HEK293 (cell line): ENCODE measurements around the gene JPH3.
A peak's percentile ranks its signal among the peaks of the same experiment; 100 is the strongest.

Experiments
- BCL11A ChIP-seq: fragments of 450-650 bp; formaldehyde crosslinking; IDR thresholded peaks from 2 replicates; pipeline ENCODE4 v1.5.1; 2016; ENCODE audit warnings: low read depth, missing biosample characterization, missing genetic modification characterization
- KLF17 ChIP-seq: fragments of 450-650 bp; formaldehyde crosslinking; IDR thresholded peaks from 2 replicates; pipeline ENCODE4 v1.5.1; 2016; ENCODE audit warnings: missing biosample characterization, missing genetic modification characterization
- KLF9 ChIP-seq: fragments of 450-650 bp; formaldehyde crosslinking; IDR thresholded peaks from 2 replicates; pipeline ENCODE4 v1.5.1; 2016; ENCODE audit warnings: missing biosample characterization, missing genetic modification characterization, low read depth
- PATZ1 ChIP-seq: fragments of 450-650 bp; formaldehyde crosslinking; IDR thresholded peaks from 2 replicates; pipeline ENCODE4 v1.5.1; 2016; ENCODE audit warnings: missing biosample characterization, missing genetic modification characterization
- PRDM10 ChIP-seq: fragments of 450-650 bp; formaldehyde crosslinking; IDR thresholded peaks from 2 replicates; pipeline ENCODE4 v1.5.1; 2016; ENCODE audit warnings: missing biosample characterization, missing genetic modification characterization
- ZBTB17 ChIP-seq: fragments of 450-650 bp; formaldehyde crosslinking; IDR thresholded peaks from 2 replicates; pipeline ENCODE4 v1.5.1; 2016; ENCODE audit warnings: missing biosample characterization, missing genetic modification characterization
- ZBTB8A ChIP-seq: fragments of 450-650 bp; formaldehyde crosslinking; IDR thresholded peaks from 2 replicates; pipeline ENCODE4 v1.5.1; 2016; ENCODE audit warnings: missing biosample characterization, missing genetic modification characterization
- ZIC2 ChIP-seq: fragments of 450-650 bp; formaldehyde crosslinking; IDR thresholded peaks from 2 replicates; pipeline ENCODE4 v1.5.1; 2016; ENCODE audit warnings: missing biosample characterization, missing genetic modification characterization
- ZNF112 ChIP-seq: fragments of 450-650 bp; formaldehyde crosslinking; IDR thresholded peaks from 2 replicates; pipeline ENCODE4 v1.5.0; 2017; ENCODE audit warnings: missing biosample characterization, missing genetic modification characterization
- ZNF302 ChIP-seq: fragments of 450-650 bp; formaldehyde crosslinking; IDR thresholded peaks from 2 replicates; pipeline ENCODE4 v1.5.1; 2016; ENCODE audit warnings: missing biosample characterization, missing genetic modification characterization, low read depth
- ZNF335 ChIP-seq: fragments of 450-650 bp; formaldehyde crosslinking; conservative IDR thresholded peaks from 2 replicates; pipeline ENCODE4 v1.5.1; 2016; ENCODE audit warnings: missing biosample characterization, missing genetic modification characterization
- ZNF366 ChIP-seq: fragments of 450-650 bp; formaldehyde crosslinking; conservative IDR thresholded peaks from 2 replicates; pipeline ENCODE4 v1.5.1; 2016; ENCODE audit warnings: missing biosample characterization, missing genetic modification characterization
- ZNF433 ChIP-seq: fragments of 450-650 bp; formaldehyde crosslinking; IDR thresholded peaks from 2 replicates; pipeline ENCODE4 v1.5.1; 2016; ENCODE audit warnings: missing biosample characterization, missing genetic modification characterization, low read depth
- ZNF529 ChIP-seq: fragments of 450-650 bp; formaldehyde crosslinking; IDR thresholded peaks from 2 replicates; pipeline ENCODE4 v1.5.1; 2017; ENCODE audit warnings: missing genetic modification characterization, missing biosample characterization; ENCODE audit not compliant: insufficient replicate concordance
- ZNF544 ChIP-seq: fragments of 450-650 bp; formaldehyde crosslinking; IDR thresholded peaks from 2 replicates; pipeline ENCODE4 v1.5.0; 2017; ENCODE audit warnings: missing biosample characterization, missing genetic modification characterization
- ZNF600 ChIP-seq: fragments of 450-650 bp; formaldehyde crosslinking; IDR thresholded peaks from 2 replicates; pipeline ENCODE4 v1.5.1; 2016; ENCODE audit warnings: missing biosample characterization, missing genetic modification characterization
- ZNF621 ChIP-seq: fragments of 450-650 bp; formaldehyde crosslinking; IDR thresholded peaks from 2 replicates; pipeline ENCODE4 v1.5.1; 2017; ENCODE audit warnings: missing biosample characterization, missing genetic modification characterization
- ZNF645 ChIP-seq: fragments of 450-650 bp; formaldehyde crosslinking; IDR thresholded peaks from 2 replicates; pipeline ENCODE4; 2016; ENCODE audit warnings: missing biosample characterization, missing genetic modification characterization
- ZNF692 ChIP-seq: fragments of 450-650 bp; formaldehyde crosslinking; IDR thresholded peaks from 2 replicates; pipeline ENCODE4 v1.5.1; 2016; ENCODE audit warnings: missing biosample characterization, missing genetic modification characterization
- ZNF830 ChIP-seq: fragments of 450-650 bp; IDR thresholded peaks from 2 replicates; pipeline ENCODE4 v1.5.0; 2018; ENCODE audit warnings: missing biosample characterization, missing genetic modification characterization, low read depth, mild to moderate bottlenecking, moderate library complexity
- ZNF843 ChIP-seq: fragments of 450-650 bp; formaldehyde crosslinking; IDR thresholded peaks from 2 replicates; pipeline ENCODE4 v1.5.1; 2016; ENCODE audit warnings: missing biosample characterization, missing genetic modification characterization
- TF ChIP-seq, protein P1 (sequence below): fragments of 450-650 bp; formaldehyde crosslinking; IDR thresholded peaks from 2 replicates; pipeline ENCODE4 v1.5.1; 2017; ENCODE audit warnings: missing biosample characterization, missing genetic modification characterization
- TF ChIP-seq, protein P2 (sequence below): fragments of 450-650 bp; formaldehyde crosslinking; IDR thresholded peaks from 2 replicates; pipeline ENCODE4 v1.5.1; 2016; ENCODE audit warnings: missing biosample characterization, missing genetic modification characterization
- TF ChIP-seq, protein P3 (sequence below): fragments of 450-650 bp; IDR thresholded peaks from 2 replicates; pipeline ENCODE4 v1.5.1; 2018; ENCODE audit warnings: missing biosample characterization, mild to moderate bottlenecking, missing genetic modification characterization

The JPH3 gene

DNA sequence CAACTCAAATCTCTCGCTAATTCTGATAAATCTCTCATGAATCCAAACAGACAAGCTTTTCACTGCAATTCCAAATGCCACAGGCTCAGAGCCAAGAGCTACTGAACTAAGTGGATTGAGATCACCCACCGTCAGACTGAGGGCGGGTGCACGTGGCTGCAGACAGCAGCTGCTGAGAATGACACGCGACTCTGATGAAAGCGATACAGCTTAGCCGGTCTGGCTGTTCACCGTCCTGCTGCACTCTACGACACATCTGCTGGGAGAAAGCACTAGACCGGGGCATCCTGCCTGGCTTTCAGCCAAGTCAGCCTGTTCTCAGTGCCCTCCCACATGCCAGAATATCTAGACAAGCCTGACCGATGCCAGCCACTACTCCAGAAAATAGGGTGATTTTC is 120.9 kb downstream of the JPH3 start (continued):
- 0 out of 2 replicates have a peak, but pooled peaks have one; percentile 50 for TF ChIP-seq KLF17 (tag by site-specific recombination)
- TF ChIP-seq ZNF645 (tag by site-specific recombination), result no peak
- TF ChIP-seq ZNF112, result no peak
- no peak for TF ChIP-seq ZNF830 (tag by site-specific recombination)
- TF ChIP-seq, protein P1, sequence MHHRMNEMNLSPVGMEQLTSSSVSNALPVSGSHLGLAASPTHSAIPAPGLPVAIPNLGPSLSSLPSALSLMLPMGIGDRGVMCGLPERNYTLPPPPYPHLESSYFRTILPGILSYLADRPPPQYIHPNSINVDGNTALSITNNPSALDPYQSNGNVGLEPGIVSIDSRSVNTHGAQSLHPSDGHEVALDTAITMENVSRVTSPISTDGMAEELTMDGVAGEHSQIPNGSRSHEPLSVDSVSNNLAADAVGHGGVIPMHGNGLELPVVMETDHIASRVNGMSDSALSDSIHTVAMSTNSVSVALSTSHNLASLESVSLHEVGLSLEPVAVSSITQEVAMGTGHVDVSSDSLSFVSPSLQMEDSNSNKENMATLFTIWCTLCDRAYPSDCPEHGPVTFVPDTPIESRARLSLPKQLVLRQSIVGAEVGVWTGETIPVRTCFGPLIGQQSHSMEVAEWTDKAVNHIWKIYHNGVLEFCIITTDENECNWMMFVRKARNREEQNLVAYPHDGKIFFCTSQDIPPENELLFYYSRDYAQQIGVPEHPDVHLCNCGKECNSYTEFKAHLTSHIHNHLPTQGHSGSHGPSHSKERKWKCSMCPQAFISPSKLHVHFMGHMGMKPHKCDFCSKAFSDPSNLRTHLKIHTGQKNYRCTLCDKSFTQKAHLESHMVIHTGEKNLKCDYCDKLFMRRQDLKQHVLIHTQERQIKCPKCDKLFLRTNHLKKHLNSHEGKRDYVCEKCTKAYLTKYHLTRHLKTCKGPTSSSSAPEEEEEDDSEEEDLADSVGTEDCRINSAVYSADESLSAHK (tag by site-specific recombination), result 0 out of 2 replicates have a peak, but pooled peaks have one; percentile 22
- peak; percentile 88 for TF ChIP-seq ZNF843 (tag by site-specific recombination)
- TF ChIP-seq, protein P2, sequence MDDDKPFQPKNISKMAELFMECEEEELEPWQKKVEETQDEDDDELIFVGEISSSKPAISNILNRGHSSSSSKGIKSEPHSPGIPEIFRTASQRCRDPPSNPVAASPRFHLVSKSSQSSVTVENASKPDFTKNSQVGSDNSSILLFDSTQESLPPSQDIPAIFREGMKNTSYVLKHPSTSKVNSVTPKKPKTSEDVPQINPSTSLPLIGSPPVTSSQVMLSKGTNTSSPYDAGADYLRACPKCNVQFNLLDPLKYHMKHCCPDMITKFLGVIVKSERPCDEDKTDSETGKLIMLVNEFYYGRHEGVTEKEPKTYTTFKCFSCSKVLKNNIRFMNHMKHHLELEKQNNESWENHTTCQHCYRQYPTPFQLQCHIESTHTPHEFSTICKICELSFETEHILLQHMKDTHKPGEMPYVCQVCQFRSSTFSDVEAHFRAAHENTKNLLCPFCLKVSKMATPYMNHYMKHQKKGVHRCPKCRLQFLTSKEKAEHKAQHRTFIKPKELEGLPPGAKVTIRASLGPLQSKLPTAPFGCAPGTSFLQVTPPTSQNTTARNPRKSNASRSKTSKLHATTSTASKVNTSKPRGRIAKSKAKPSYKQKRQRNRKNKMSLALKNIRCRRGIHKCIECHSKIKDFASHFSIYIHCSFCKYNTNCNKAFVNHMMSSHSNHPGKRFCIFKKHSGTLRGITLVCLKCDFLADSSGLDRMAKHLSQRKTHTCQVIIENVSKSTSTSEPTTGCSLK (tag by site-specific recombination), result no peak
- peak; percentile 76 for TF ChIP-seq ZNF692 (tag by site-specific recombination)
- peak; percentile 88 for TF ChIP-seq ZNF600 (tag by site-specific recombination)
- peak; percentile 74 for TF ChIP-seq ZBTB17
- TF ChIP-seq ZNF529 (tag by site-specific recombination), result no peak
- TF ChIP-seq ZNF621 (tag by site-specific recombination), result no peak
- peak; percentile 39; the same call in 1 of the 2 replicates for TF ChIP-seq ZNF366 (tag by site-specific recombination)
- 0 out of 2 replicates have a peak, but pooled peaks have one; percentile 19 for TF ChIP-seq KLF9
- peak; percentile 44; the same call in 1 of the 2 replicates for TF ChIP-seq ZBTB8A
- TF ChIP-seq ZNF335 (tag by site-specific recombination), result no peak; the same call in 1 of the 2 replicates
- peak; percentile 54 for TF ChIP-seq PRDM10
- TF ChIP-seq ZNF302, result no peak
- TF ChIP-seq ZNF544, result no peak
- TF ChIP-seq BCL11A (tag by site-specific recombination), result peak; percentile 46; the same call in 1 of the 2 replicates
- TF ChIP-seq PATZ1 (tag by site-specific recombination), result peak; percentile 42; the same call in 1 of the 2 replicates
- TF ChIP-seq ZIC2, result peak; percentile 91
- no peak for TF ChIP-seq ZNF433 (tag by site-specific recombination)
- TF ChIP-seq, protein P3, sequence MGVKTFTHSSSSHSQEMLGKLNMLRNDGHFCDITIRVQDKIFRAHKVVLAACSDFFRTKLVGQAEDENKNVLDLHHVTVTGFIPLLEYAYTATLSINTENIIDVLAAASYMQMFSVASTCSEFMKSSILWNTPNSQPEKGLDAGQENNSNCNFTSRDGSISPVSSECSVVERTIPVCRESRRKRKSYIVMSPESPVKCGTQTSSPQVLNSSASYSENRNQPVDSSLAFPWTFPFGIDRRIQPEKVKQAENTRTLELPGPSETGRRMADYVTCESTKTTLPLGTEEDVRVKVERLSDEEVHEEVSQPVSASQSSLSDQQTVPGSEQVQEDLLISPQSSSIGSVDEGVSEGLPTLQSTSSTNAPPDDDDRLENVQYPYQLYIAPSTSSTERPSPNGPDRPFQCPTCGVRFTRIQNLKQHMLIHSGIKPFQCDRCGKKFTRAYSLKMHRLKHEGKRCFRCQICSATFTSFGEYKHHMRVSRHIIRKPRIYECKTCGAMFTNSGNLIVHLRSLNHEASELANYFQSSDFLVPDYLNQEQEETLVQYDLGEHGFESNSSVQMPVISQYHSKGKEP (tag by site-specific recombination), result peak; percentile 78
